ENCODE measurements around the gene ACTBL2.

DNA sequence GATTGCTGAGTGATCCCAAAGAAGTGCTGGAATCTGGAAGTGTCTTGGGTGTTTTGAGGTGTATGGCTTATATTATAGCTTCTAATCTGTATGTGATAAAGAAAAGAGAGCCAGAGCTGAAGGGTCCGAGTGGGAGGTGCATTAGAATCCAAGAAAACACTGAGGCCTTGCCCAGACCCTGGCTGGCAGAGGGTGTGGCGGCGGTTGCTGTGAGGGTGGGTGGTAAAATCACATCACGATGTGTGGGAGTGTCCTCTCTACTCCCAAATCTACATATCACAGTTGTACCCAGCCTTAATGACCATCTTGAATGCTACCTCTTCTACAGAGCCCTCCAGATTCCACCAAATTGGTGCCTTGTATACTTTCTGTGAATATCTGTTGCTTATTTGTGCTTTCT, 28.9 kb downstream of the ACTBL2 start:
- TF ChIP-seq POLR2A (IDR thresholded peaks at IDR 0.05; ENCODE audit: low read depth, low read length), result no peak
- TF ChIP-seq TAF1 (IDR thresholded peaks at IDR 0.05; ENCODE audit: low read depth, low read length), result no peak
- no peak for TF ChIP-seq POLR2AphosphoS5 (IDR thresholded peaks at IDR 0.05; ENCODE audit: low read depth, low read length)
- no peak for TF ChIP-seq SPI1 (IDR thresholded peaks at IDR 0.05; ENCODE audit: low read depth, low read length)
- TF ChIP-seq PAX5 (IDR thresholded peaks at IDR 0.05; ENCODE audit: insufficient read depth, low read length, severe bottlenecking), result no peak
